Measurements from ENCODE around the gene IFT43.

DNA sequence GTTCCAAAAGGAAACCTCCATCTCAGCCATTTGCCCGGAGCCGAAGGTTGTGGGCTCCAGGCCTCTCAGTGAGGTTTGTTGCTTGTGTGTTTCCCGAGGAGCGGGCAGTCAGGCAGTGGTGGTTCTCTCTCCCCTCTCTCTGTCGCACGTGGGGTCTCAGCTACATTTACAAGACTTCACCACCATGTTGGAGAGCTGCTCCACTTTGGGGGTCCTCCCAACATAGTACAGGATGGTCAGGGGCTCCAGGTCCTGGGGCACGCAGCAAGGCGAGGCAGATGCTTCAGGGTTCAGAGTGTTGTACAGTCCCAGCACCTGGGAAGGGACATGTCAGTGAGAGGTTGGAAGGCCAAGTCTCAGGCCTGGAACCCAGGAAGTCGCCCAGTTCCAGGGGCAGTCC lies 26.5 kb upstream of the IFT43 start:
- no peak for TF ChIP-seq EZH2 (IDR thresholded peaks at IDR 0.05; ENCODE audit: borderline replicate concordance, low read depth, low read length, poor library complexity, severe bottlenecking)
- TF ChIP-seq, protein P1, sequence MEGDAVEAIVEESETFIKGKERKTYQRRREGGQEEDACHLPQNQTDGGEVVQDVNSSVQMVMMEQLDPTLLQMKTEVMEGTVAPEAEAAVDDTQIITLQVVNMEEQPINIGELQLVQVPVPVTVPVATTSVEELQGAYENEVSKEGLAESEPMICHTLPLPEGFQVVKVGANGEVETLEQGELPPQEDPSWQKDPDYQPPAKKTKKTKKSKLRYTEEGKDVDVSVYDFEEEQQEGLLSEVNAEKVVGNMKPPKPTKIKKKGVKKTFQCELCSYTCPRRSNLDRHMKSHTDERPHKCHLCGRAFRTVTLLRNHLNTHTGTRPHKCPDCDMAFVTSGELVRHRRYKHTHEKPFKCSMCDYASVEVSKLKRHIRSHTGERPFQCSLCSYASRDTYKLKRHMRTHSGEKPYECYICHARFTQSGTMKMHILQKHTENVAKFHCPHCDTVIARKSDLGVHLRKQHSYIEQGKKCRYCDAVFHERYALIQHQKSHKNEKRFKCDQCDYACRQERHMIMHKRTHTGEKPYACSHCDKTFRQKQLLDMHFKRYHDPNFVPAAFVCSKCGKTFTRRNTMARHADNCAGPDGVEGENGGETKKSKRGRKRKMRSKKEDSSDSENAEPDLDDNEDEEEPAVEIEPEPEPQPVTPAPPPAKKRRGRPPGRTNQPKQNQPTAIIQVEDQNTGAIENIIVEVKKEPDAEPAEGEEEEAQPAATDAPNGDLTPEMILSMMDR (conservative IDR thresholded peaks at IDR 0.05; ENCODE audit: low read depth, low read length), result no peak
